ENCODE data around the gene SSU72. TPM values are rescaled to one million over a fixed set of nuclear protein-coding genes. Genes with fewer than 3 reads are reported as not detected.

The SSU72 gene
- total RNA-seq, 1 experiment from 2014 or later, result 193 TPM

DNA sequence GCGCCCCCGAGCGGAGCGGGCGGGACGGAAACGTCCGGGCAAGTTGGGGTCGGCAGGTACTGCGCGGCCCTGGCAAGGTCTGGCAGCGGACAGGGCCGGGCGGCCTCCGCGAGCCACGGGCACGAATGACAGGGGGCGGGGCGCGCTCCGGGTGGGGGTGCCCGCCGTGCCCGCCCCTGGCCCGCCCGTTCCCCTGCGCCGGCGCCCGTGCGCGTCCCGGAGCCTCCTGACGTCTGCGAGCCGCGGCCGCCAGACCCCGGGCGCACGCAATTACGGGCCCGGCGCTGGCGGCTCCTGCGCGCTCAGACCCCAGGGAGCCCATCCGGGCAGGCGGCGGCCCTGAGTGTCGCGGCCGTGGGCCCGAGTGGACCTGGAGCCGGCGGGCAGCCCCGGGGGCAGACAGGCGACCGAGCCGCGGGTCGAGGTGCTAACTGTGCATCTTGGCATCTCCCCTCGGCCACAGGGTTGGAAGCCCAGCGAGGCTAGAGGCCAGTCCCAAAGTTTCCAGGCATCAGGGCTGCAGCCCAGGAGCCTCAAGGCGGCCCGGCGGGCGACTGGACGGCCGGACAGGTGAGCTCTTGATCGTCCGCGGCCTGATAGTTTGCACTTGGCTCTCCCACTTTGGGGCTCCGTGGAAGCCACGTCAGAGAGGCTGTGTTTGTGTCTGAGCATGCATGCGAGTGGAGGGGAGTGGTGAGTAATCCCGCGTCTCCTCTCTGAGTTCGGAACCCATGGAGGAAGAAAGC is 41.6 kb upstream of the SSU72 start:
- no peaks in the 10 kb centered on the region for H3K36me3 ChIP-seq (ENCODE audit: insufficient read depth, low read length, poor library complexity, severe bottlenecking)
- no TSS peak for BruUV-seq (replicated peaks)
- no peak for TF ChIP-seq EZH2 (IDR thresholded peaks at IDR 0.05; ENCODE audit: borderline replicate concordance, low read depth, low read length, poor library complexity, severe bottlenecking)
- TF ChIP-seq, protein P1, sequence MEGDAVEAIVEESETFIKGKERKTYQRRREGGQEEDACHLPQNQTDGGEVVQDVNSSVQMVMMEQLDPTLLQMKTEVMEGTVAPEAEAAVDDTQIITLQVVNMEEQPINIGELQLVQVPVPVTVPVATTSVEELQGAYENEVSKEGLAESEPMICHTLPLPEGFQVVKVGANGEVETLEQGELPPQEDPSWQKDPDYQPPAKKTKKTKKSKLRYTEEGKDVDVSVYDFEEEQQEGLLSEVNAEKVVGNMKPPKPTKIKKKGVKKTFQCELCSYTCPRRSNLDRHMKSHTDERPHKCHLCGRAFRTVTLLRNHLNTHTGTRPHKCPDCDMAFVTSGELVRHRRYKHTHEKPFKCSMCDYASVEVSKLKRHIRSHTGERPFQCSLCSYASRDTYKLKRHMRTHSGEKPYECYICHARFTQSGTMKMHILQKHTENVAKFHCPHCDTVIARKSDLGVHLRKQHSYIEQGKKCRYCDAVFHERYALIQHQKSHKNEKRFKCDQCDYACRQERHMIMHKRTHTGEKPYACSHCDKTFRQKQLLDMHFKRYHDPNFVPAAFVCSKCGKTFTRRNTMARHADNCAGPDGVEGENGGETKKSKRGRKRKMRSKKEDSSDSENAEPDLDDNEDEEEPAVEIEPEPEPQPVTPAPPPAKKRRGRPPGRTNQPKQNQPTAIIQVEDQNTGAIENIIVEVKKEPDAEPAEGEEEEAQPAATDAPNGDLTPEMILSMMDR (conservative IDR thresholded peaks at IDR 0.05; ENCODE audit: low read depth, low read length), result no peak
- ChIA-PET CTCF (no interaction called here), POLR2A (ENCODE audit: low non-redundant PET) (interaction anchor here (0.6 kb wide), 1 partner anchor 15 kb away, joined by 4 read pairs; no protein-coding TSS in a partner anchor)
- peaks cover 7% of the 10 kb centered on the region for H3K4me1 ChIP-seq (ENCODE audit: insufficient read depth, low read length, poor library complexity, severe bottlenecking)
- H3K9me3 ChIP-seq (ENCODE audit: low read depth, low read length, poor library complexity, severe bottlenecking), result no peaks in the 10 kb centered on the region
- no peaks in the 10 kb centered on the region for H3K27me3 ChIP-seq (replicated peaks; ENCODE audit: insufficient read depth, low read depth, low read length, poor library complexity)
- DNase-seq (ENCODE audit: low spot score), result no peak
- intact Hi-C loops (cut with micrococcal nuclease; ENCODE audit: unreplicated experiment), result no loop called here
- H3K4me3 ChIP-seq (ENCODE audit: low read depth, low read length, poor library complexity, severe bottlenecking), result peak overlapping the region; percentile 90
- H3K27ac ChIP-seq (ENCODE audit: low read depth, low read length, poor library complexity, severe bottlenecking), result peak overlapping the region; percentile 100

DNA sequence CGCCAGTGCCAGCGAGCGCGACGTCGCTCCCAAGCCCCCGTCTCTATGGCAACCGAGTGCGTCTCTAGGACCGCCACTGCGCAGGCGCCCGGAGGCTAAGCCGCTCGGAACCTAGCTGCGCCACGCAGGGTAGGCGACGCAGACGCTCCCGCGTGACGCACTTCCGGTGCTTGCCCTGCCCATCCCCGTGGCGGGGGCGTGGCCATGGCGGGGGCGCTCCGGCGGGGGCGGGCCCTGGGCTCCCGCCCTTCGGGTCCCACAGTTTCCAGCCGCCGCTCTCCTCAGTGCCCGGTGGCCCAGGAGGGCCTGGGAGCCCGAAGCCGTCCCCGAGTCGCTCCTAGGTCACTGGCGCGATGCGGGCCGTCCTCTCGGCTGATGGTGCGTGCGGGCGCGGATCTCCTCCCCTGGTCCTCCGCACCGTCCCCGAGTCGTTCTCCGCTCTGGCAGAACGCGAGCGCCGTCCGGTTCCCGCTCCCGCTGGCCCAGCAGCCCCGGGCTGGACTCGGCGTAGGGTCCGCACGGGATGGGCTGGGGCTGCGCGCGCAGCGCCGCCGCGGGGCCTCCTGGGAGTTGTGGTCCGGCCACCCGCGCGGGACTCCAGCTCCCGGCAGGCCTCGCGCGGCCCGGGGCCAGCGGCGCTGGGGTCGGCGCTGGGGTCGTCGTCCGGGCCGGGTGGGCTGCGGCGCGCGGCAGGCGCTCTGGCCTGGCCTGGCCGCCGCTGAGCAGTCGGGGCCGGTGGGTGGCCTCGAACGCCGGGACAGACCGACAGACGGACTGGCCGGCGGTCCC is 40.8 kb upstream of the SSU72 start, which contains the start of gene MIB2:
Gene MIB2, plus strand, starts transcription at position 245 of the 789 bp plus-strand sequence. CDS start 7,953 bp downstream, outside the sequence.
- TF ChIP-seq EZH2 (IDR thresholded peaks at IDR 0.05; ENCODE audit: borderline replicate concordance, low read depth, low read length, poor library complexity, severe bottlenecking), result no peak
- TF ChIP-seq, protein P1 (conservative IDR thresholded peaks at IDR 0.05; ENCODE audit: low read depth, low read length), result no peak
- H3K4me3 ChIP-seq (ENCODE audit: low read depth, low read length, poor library complexity, severe bottlenecking), result peak within 1 kb of the TSS; percentile 90
- peak within 1 kb of the TSS; percentile 100 for H3K27ac ChIP-seq (ENCODE audit: low read depth, low read length, poor library complexity, severe bottlenecking)
- peaks cover 7% of the 10 kb centered on the region for H3K4me1 ChIP-seq (ENCODE audit: insufficient read depth, low read length, poor library complexity, severe bottlenecking)
- intact Hi-C loops (cut with micrococcal nuclease; ENCODE audit: unreplicated experiment), result no loop called here
- POLR2A ChIA-PET (ENCODE audit: low non-redundant PET), result interaction anchor here (0.6 kb wide), 2 partner anchors 16 to 784 kb away, joined by 3 to 4 read pairs; no protein-coding TSS in a partner anchor
- CTCF ChIA-PET, result no interaction called here
- BruUV-seq (replicated peaks), result no TSS peak
- H3K27me3 ChIP-seq (replicated peaks; ENCODE audit: insufficient read depth, low read depth, low read length, poor library complexity), result no peaks in the 10 kb centered on the region
- no peaks in the 10 kb centered on the region for H3K9me3 ChIP-seq (ENCODE audit: low read depth, low read length, poor library complexity, severe bottlenecking)
- H3K36me3 ChIP-seq (ENCODE audit: insufficient read depth, low read length, poor library complexity, severe bottlenecking), result no peaks in the 10 kb centered on the region
- DNase-seq (ENCODE audit: low spot score), result peak; percentile 99

DNA sequence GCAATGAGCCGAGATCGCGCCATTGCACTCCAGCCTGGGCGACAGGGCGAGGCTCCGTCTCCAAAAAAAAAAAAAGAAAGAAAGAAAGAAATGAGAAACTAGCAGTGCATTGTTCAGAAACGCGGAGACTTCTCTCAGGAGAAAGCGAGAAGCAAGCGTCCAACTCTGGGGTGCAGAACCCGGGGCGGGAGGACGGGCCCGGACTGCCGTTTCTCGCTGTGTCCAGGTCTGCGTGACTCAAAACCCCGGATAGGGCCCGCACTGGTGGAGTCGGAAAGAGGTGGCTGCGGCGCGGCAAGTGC is 40.2 kb upstream of the SSU72 start:
- Histone ChIP-seq H3K4me1 (ENCODE audit: insufficient read depth, low read length, poor library complexity, severe bottlenecking) (peaks cover 7% of the 10 kb centered on the region), H3K4me3 (ENCODE audit: low read depth, low read length, poor library complexity, severe bottlenecking) (peak overlapping the region; percentile 90), H3K36me3 (ENCODE audit: insufficient read depth, low read length, poor library complexity, severe bottlenecking) (no peaks in the 10 kb centered on the region), H3K27ac (ENCODE audit: low read depth, low read length, poor library complexity, severe bottlenecking) (peak overlapping the region; percentile 100), H3K9me3 (ENCODE audit: low read depth, low read length, poor library complexity, severe bottlenecking) (no peaks in the 10 kb centered on the region), H3K27me3 (replicated peaks; ENCODE audit: insufficient read depth, low read depth, low read length, poor library complexity) (no peaks in the 10 kb centered on the region)
- intact Hi-C loops (cut with micrococcal nuclease; ENCODE audit: unreplicated experiment), result no loop called here
- no peak for DNase-seq (ENCODE audit: low spot score)
- CTCF ChIA-PET, result no interaction called here
- TF ChIP-seq, protein P1 (conservative IDR thresholded peaks at IDR 0.05; ENCODE audit: low read depth, low read length), result no peak
- BruUV-seq (replicated peaks), result no TSS peak
- POLR2A ChIA-PET (ENCODE audit: low non-redundant PET), result no interaction called here
